IMR-90 (cell line): ENCODE measurements around the gene KLF9. TPM values are rescaled to one million over a fixed set of nuclear protein-coding genes. Genes with fewer than 3 reads are reported as not detected.

Experiments
- ATAC-seq: fragments of 200-7000 bp; cut with Tn5 transposase; 2 replicates; pipeline ENCODE4 v1.9.1; 2020; ENCODE audit warnings: low read depth, mild to moderate bottlenecking, moderate library complexity
- BruUV-seq: library from RNA; stranded (reverse); fragments of 400-500 nt; replicated peaks from 2 replicates; lab custom pipeline; 2021; lab: Mats Ljungman, UMichigan
- CTCF ChIA-PET: fragments of 300-600 bp; formaldehyde crosslinking; extraction: SDS; loops from one replicate; lab custom pipeline; 2021; ENCODE audit warnings: antibody characterized with exemption; lab: Yijun Ruan, JAX
- POLR2A ChIA-PET: fragments of 300-600 bp; sonication (Branson Sonifier 250); formaldehyde crosslinking; loops from one replicate; lab custom pipeline; 2022; ENCODE audit warnings: antibody characterized with exemption; ENCODE audit not compliant: unreplicated experiment; lab: Charles Lee
- DNase-seq: peaks from one replicate; pipeline ENCODE4 v3.0.0; 2013
- H2AFZ ChIP-seq: replicated peaks from 2 replicates; pipeline ENCODE3; 2013; ENCODE audit warnings: low read length, mild to moderate bottlenecking; ENCODE audit not compliant: poor library complexity
- H2AK5ac ChIP-seq: 2 replicates; pipeline ENCODE4 v1.6.1; 2013; ENCODE audit warnings: low read depth, low read length, inconsistent platforms
- H2AK9ac ChIP-seq: replicated peaks from 2 replicates; pipeline ENCODE3; 2013; ENCODE audit warnings: mild to moderate bottlenecking, low read depth, low read length, moderate library complexity; ENCODE audit not compliant: poor library complexity
- H2BK120ac ChIP-seq: 2 replicates; pipeline ENCODE4 v1.6.1; 2013; ENCODE audit warnings: low read depth, low read length, inconsistent platforms
- H2BK15ac ChIP-seq: 3 replicates; pipeline ENCODE4 v1.6.1; 2013; ENCODE audit warnings: low read depth, low read length, inconsistent platforms
- H2BK20ac ChIP-seq: 2 replicates; pipeline ENCODE4 v1.6.1; 2013; ENCODE audit warnings: low read depth, mild to moderate bottlenecking, inconsistent platforms, low read length, moderate library complexity
- H2BK5ac ChIP-seq: 2 replicates; pipeline ENCODE4 v1.6.1; 2013; ENCODE audit warnings: mild to moderate bottlenecking, low read depth, low read length, inconsistent platforms; ENCODE audit not compliant: poor library complexity, severe bottlenecking
- H3K14ac ChIP-seq: replicated peaks from 2 replicates; pipeline ENCODE4 v1.6.1; 2013; ENCODE audit warnings: low read depth, low read length, inconsistent platforms
- H3K18ac ChIP-seq: 2 replicates; pipeline ENCODE4 v1.6.1; 2013; ENCODE audit warnings: low read depth, low read length, control low read depth
- H3K23ac ChIP-seq: 2 replicates; pipeline ENCODE4 v1.6.1; 2013; ENCODE audit warnings: low read depth, low read length, inconsistent platforms
- H3K27ac ChIP-seq: 2 replicates; pipeline ENCODE4 v1.5.1; 2013; ENCODE audit warnings: mild to moderate bottlenecking, control low read depth, low read length; ENCODE audit not compliant: insufficient read depth
- H3K27me3 ChIP-seq: 2 replicates; pipeline ENCODE4 v1.6.1; 2013; ENCODE audit warnings: low read length; ENCODE audit not compliant: control insufficient read depth, insufficient read depth
- H3K36me3 ChIP-seq: 2 replicates; pipeline ENCODE4 v1.6.1; 2013; ENCODE audit warnings: low read length, mixed read lengths; ENCODE audit not compliant: control insufficient read depth, insufficient read depth
- H3K4ac ChIP-seq: 2 replicates; pipeline ENCODE4 v1.6.1; 2013; ENCODE audit warnings: low read depth, low read length, inconsistent platforms
- H3K4me1 ChIP-seq: 2 replicates; pipeline ENCODE4 v1.6.1; 2013; ENCODE audit warnings: low read length, mixed read lengths; ENCODE audit not compliant: control insufficient read depth, insufficient read depth
- H3K4me2 ChIP-seq: 2 replicates; pipeline ENCODE4 v1.6.1; 2013; ENCODE audit warnings: low read depth, mild to moderate bottlenecking, control low read depth, low read length, moderate library complexity
- H3K4me3 ChIP-seq: 2 replicates; pipeline ENCODE4 v1.5.1; 2013; ENCODE audit warnings: low read depth, mild to moderate bottlenecking, control low read depth, low read length, moderate library complexity; ENCODE audit not compliant: insufficient read depth
- H3K56ac ChIP-seq: 2 replicates; pipeline ENCODE4 v1.6.1; 2013; ENCODE audit warnings: low read length, inconsistent platforms; ENCODE audit not compliant: insufficient read depth; ENCODE audit errors: extremely low read depth
- H3K79me1 ChIP-seq, 2 experiments: 2 replicates each; pipeline ENCODE4 v1.6.1; 2013; ENCODE audit warnings: low read length in 2 of 2, inconsistent platforms in 1 of 2, low read depth in 1 of 2
- H3K9ac ChIP-seq: 2 replicates; pipeline ENCODE4 v1.6.1; 2013; ENCODE audit warnings: low read depth, low read length, control low read depth
- H3K9me1 ChIP-seq: 2 replicates; pipeline ENCODE4 v1.6.1; 2013; ENCODE audit warnings: low read length, inconsistent platforms; ENCODE audit not compliant: insufficient read depth
- H3K9me3 ChIP-seq: 2 replicates; pipeline ENCODE4 v1.6.1; 2013; ENCODE audit warnings: low read length; ENCODE audit not compliant: control insufficient read depth, insufficient read depth
- H4K20me1 ChIP-seq: 2 replicates; pipeline ENCODE4 v1.6.1; 2013; ENCODE audit warnings: low read length, inconsistent platforms; ENCODE audit not compliant: insufficient read depth
- H4K5ac ChIP-seq: 2 replicates; pipeline ENCODE4 v1.6.1; 2013; ENCODE audit warnings: mild to moderate bottlenecking, low read depth, low read length, control low read depth
- H4K8ac ChIP-seq, 2 experiments: 2 replicates each; pipeline ENCODE4 v1.6.1; 2013; ENCODE audit warnings: low read depth in 2 of 2, low read length in 2 of 2, control low read depth in 1 of 2, inconsistent platforms in 1 of 2
- H4K91ac ChIP-seq: 2 replicates; pipeline ENCODE4 v1.6.1; 2013; ENCODE audit warnings: low read depth, low read length, inconsistent platforms; ENCODE audit not compliant: insufficient read depth
- CEBPB ChIP-seq: IDR thresholded peaks from 2 replicates; pipeline ENCODE4 v1.6.1; 2012; ENCODE audit warnings: low read depth, low read length, improper control_type of control experiment
- CHD1 ChIP-seq: IDR thresholded peaks from 2 replicates; pipeline ENCODE4 v1.6.1; 2012; ENCODE audit warnings: low read depth, low read length, improper control_type of control experiment
- CTCF ChIP-seq: conservative IDR thresholded peaks from 2 replicates; pipeline ENCODE4 v1.5.1; 2012; ENCODE audit warnings: mild to moderate bottlenecking, low read depth, low read length, improper control_type of control experiment
- POLR2A ChIP-seq: IDR thresholded peaks from 2 replicates; pipeline ENCODE4 v1.6.1; 2012; ENCODE audit warnings: mild to moderate bottlenecking, low read depth, low read length
- RCOR1 ChIP-seq: IDR thresholded peaks from 2 replicates; pipeline ENCODE4 v1.6.1; 2012; ENCODE audit warnings: mild to moderate bottlenecking, low read length, improper control_type of control experiment; ENCODE audit not compliant: insufficient replicate concordance
- SMC3 ChIP-seq: fragments of 150-350 bp; IDR thresholded peaks from 2 replicates; pipeline ENCODE4 v1.6.1; 2016; ENCODE audit warnings: low read depth, mild to moderate bottlenecking, antibody characterized with exemption, low read length, moderate library complexity
- dilution Hi-C: fragments of 300-500 bp; cut with HindIII; formaldehyde crosslinking; loops from one replicate; pipeline ENCODE4 v1.14.3; 2018; ENCODE audit warnings: low sequenced_read_pairs; ENCODE audit not compliant: unreplicated experiment
- in situ Hi-C: fragments of 300-500 bp; cut with MboI; formaldehyde crosslinking; loops from 3 replicates; pipeline ENCODE4 v1.14.3; 2019; ENCODE audit warnings: low sequenced_read_pairs, inconsistent platforms, mixed read lengths
- intact Hi-C: fragments of 100-400 bp; cut with micrococcal nuclease; formaldehyde crosslinking; loops from 2 replicates; pipeline ENCODE4 v1.10.0; 2022
- polyA plus RNA-seq, 3 experiments: library from polyadenylated mRNA; depleted of rRNA; stranded (reverse); fragments of >200 nt; gene quantifications; 2 replicates each; pipeline ENCODE4 v1.2.3, GENCODE V29; 2012; ENCODE audit warnings: low replicate concordance in 1 of 3
- total RNA-seq: library from RNA; depleted of rRNA; stranded (reverse); fragments of >200 nt; gene quantifications from 2 replicates; pipeline ENCODE4 v1.2.3, GENCODE V29; 2012

Gene KLF9
- total and polyA plus RNA-seq, 2 of the 4 experiments (the other 2 are of a cell fraction), result 4.1 to 7.5 TPM

DNA sequence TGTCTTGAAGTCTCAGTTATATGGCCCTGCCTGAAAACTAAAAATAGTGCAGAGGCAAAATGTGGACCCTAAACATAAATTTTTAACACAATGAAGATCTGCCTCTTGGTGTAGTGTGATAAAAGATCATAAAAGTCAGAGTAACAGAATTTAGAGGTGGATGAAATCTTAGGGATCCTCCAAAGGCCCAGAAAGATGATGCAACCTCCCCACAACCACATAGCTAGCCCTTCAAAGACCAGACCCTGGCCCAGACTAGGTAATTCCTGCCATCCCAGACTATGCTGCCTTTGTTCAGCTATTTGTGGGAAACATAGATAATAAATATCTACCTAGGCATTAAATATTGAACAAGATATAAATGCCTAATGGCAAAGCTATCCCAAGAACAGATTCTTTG lies 15.3 kb downstream of the KLF9 start:
- Histone ChIP-seq H3K27ac (no peak overlapping the region), H2AFZ (no peak overlapping the region), H4K5ac (no peak overlapping the region), H2BK15ac (no peak overlapping the region), H2AK9ac (no peak overlapping the region), H4K91ac (no peak overlapping the region), H3K18ac (no peak overlapping the region), H3K4ac (no peak overlapping the region), H2AK5ac (no peak overlapping the region), H2BK20ac (no peak overlapping the region), H3K27me3 (no peaks in the 10 kb centered on the region), H3K79me1 (peaks cover 31 to 79% of the 10 kb centered on the region in 2 experiments), H3K9ac (no peak overlapping the region), H4K20me1 (peaks cover 85% of the 10 kb centered on the region), H3K4me3 (no peak overlapping the region), H3K36me3 (no peaks in the 10 kb centered on the region; the same call in 1 of the 2 replicates), H3K9me3 (no peaks in the 10 kb centered on the region), H3K4me1 (peaks cover 12% of the 10 kb centered on the region), H3K23ac (no peak overlapping the region), H2BK5ac (no peak overlapping the region), H3K4me2 (no peak overlapping the region), H2BK120ac (no peak overlapping the region), H3K14ac (no peak overlapping the region), H3K9me1 (peaks cover 19% of the 10 kb centered on the region), H4K8ac (no peak overlapping the region), H3K56ac (no peak overlapping the region)
- POLR2A ChIA-PET, result no interaction called here
- in situ Hi-C loops (no loop called here), dilution Hi-C loops (no loop called here), intact Hi-C loops (no loop called here)
- TF ChIP-seq POLR2A (no peak), CHD1 (no peak), SMC3 (no peak), RCOR1 (no peak), CTCF (no peak), CEBPB (peak; percentile 47; the same call in 1 of the 2 replicates)
- ATAC-seq, result no peak
- CTCF ChIA-PET, result interaction anchor here (0.6 kb wide), 1 partner anchor 1791 kb away, joined by 3 read pairs; no protein-coding TSS in a partner anchor
- no TSS peak for BruUV-seq
- DNase-seq, result no peak
